ENCODE data around the gene GRB10.

- TF ChIP-seq, protein P1, sequence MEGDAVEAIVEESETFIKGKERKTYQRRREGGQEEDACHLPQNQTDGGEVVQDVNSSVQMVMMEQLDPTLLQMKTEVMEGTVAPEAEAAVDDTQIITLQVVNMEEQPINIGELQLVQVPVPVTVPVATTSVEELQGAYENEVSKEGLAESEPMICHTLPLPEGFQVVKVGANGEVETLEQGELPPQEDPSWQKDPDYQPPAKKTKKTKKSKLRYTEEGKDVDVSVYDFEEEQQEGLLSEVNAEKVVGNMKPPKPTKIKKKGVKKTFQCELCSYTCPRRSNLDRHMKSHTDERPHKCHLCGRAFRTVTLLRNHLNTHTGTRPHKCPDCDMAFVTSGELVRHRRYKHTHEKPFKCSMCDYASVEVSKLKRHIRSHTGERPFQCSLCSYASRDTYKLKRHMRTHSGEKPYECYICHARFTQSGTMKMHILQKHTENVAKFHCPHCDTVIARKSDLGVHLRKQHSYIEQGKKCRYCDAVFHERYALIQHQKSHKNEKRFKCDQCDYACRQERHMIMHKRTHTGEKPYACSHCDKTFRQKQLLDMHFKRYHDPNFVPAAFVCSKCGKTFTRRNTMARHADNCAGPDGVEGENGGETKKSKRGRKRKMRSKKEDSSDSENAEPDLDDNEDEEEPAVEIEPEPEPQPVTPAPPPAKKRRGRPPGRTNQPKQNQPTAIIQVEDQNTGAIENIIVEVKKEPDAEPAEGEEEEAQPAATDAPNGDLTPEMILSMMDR (IDR thresholded peaks at IDR 0.05): no peak
- no peak for TF ChIP-seq POLR2A (IDR thresholded peaks at IDR 0.05)
Observed at GRCh38 chr7:50793120-50793946, 10.6 kb upstream of the GRB10 start.

Data from testis (tissue), 2 donors.